CD4-positive, alpha-beta T cell treated with Interleukin-6 for 4 hours (primary cell): ENCODE data around the gene PPP2R2D.
"Not testable (repeated sequence)": the region's sequence is repeated elsewhere in the genome, so short reads cannot be mapped to it uniquely, and the experiment has no call there.

ENCODE experiments used
- DNase-seq: peaks from one replicate; pipeline ENCODE4 v3.0.0-alpha.2; 2020; ENCODE audit warnings: mixed read lengths

The PPP2R2D gene

DNA sequence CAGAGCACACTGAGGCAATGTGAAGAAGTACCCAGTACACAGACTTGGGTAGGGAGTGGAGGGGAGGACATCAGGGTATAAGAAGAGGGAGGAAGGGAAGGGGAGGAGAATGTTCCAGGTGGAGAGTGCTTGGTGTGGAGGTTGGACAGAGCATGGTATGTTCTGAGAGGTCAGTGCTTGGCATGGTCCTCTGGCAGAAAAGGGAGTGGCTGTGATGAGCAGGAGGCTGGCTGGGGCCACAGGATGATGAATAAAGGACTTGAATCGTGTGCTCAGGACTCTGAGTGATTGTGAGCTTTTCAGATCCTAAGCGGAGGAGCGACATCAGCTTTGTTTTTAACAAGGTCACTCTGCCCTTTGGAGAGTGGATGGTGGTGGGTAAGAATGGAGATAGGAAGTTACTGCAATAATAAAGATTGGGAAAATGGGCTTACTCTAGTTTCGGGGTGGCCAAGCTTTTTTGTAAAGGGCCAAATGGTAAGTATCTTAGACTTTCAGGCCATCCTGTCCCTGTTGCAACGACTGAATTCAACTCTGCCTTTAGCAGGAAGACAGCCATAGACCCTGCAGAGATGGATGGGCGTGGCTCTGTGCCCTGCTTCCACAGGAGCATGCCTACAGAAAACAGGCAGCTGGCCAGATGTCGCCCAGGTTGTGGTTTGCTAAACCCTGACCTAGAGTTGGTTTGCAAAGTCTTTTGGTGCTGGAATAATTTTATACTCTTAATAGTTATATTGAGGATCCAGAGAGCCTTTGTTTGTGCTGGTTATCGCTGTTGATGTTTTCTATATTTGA, 8.4 kb downstream of the PPP2R2D start:
- DNase-seq = peak; percentile 31

DNA sequence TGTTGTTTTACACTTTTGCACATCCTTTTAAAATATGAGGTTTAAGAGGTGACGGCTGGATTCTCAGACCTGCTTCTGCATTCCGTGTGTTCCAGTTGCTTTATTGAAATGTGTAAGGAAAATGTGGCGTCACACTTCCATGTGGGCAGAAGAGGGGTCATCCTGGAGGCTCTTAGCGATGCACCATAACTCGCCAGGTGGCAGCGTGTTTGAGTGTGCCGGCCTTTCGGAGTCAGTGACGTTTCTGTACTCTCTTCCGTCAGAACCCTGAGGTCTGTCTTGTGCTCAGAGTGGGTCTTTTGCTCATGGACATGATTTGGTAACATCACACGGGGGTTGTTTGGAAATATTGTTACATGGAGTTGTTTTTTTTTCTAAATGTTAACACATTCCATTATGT, 9.1 kb downstream of the PPP2R2D start:
- DNase-seq = no peak

DNA sequence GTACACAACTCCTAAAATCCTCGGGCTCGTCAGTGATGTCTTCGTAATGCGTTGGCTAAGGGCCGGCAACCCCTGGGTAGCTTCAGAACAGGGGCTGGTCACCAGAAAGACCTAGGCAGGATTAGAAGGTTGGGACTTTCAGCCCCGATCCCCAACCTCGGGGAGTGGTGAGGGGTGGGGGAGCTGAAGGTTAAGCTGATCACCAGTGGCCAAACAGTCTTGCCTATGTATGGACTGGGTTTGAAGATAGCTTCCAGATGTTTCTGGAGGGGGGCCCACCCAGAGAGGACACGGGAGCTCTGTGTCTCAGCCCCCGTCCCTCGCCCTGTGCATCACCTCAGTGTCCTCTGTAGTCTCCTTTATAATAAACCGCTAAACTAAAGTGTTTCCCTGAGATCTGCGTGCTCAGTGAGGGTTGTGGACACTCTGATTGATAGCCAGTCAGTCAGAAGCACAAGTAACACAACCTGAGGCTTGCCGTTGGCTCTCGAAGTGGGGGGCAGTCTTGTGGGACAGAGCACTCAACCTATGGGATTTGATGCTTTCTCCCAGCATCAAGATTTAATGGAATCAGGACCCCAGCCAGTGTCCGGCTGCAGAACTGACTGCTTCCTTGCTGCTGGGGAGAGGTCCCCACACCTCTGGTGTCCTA, 10.0 kb downstream of the PPP2R2D start:
- no peak for DNase-seq

DNA sequence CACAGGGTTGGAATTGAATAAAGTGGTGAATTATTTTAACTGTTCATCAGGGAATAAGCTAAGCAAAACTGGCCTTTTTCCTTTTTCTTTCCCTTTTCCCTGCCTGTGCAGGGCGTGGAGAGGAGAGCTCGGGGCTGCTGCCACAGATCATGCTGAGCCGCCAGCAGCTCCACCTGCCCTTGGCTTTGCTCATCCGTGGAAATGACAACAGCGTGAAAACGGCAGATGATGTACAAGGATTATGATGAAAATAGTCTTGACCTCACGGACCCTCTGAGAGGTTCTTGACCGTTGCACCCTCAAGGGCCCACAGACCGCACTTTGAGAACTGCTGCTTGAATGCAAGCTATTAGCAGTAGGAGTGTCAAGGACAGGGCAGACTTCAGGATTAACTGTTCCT, 10.6 kb downstream of the PPP2R2D start:
- no peak for DNase-seq

DNA sequence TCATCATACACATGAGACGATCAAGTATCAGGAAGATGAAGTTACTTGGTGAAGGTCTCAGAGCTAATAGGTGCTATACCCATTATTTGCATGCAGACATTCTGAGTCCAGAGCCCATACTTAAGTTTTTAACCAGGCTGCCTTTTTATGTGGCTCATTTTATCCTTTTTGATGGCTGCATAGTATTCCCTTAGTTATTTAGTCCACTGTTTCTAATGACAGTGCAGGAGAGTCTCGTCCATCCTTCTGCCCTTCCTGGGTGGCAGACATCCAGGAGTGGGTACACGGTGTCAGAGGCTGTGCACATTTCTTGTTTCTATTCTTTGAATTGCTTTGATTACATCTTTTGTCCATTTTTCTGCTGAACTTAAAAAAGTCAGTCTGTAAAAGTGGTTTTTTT, 11.8 kb downstream of the PPP2R2D start:
- DNase-seq = no peak

DNA sequence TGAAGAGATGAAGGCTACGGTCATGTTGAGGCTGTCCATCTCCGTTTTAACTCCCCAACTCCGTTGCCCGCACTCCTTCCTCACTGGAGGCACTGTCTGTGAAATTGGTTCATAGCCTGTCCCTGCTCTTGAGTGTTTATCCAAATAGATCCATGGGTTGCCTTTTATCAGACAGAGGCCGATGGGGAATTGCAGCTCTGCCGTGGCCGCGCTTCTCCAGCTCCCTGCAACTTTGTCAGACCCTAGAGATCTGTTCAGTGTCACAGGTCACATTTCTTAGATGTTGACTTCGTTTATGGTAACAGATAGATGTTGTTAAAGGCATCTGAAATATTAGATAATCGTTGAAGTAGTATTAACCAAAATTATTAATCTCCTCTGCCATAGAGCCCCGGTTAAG, 14.7 kb downstream of the PPP2R2D start:
- DNase-seq = no peak

DNA sequence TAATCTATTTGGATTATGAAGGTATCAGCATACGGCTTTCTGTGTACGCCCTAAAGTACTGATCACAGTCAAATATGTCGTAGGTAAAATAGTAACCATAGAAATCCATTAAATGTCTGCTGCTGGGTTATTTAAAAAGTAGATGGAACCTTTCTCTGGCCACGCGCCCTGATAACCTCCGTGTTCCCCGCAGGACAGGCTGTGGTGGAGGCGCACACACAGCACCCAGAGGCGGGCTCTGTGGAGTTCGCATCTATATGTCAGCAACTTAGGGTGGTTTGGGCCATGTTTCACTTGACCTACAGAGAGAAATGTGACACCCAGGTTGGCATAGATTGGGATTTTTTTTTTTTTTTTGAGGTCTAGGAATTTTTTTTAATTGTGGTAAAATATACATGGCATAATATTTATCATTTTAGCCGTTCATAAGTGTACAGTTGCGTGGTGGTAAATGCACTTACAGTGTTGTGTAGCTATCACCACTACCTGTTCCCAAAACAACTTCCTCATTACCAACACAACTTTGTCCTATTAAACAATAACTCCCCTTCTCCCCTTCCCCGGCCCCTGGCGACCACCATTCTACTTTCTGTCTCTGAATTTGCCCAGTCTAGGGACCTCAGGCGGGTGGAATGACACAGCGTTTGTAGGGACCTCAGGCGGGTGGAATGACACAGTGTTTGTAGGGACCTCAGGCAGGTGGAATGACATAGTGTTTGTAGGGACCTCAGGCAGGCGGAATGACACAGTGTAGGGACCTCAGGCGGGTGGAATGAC, 15.4 kb downstream of the PPP2R2D start:
- no peak for DNase-seq

DNA sequence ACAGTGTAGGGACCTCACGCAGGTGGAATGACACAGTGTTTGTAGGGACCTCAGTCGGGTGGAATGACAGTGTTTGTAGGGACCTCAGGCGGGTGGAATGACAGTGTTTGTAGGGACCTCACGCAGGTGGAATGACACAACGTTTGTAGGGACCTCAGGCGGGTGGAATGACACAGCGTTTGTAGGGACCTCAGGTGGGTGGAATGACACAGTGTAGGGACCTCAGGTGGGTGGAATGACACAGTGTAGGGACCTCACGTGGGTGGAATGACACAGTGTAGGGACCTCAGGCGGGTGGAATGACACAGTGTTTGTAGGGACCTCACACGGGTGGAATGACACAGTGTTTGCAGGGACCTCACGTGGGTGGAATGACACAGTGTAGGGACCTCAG, 16.0 kb downstream of the PPP2R2D start:
- DNase-seq = not testable (repeated sequence)

DNA sequence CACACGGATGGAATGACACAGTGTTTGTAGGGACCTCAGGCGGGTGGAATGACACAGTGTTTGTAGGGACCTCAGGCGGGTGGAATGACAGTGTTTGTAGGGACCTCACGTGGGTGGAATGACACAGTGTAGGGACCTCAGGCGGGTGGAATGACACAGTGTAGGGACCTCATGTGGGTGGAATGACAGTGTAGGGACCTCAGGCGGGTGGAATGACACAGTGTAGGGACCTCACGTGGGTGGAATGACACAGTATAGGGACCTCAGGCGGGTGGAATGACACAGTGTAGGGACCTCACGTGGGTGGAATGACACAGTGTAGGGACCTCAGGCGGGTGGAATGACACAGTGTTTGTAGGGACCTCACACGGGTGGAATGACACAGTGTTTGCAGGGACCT, 16.7 kb downstream of the PPP2R2D start:
- not testable (repeated sequence) for DNase-seq

DNA sequence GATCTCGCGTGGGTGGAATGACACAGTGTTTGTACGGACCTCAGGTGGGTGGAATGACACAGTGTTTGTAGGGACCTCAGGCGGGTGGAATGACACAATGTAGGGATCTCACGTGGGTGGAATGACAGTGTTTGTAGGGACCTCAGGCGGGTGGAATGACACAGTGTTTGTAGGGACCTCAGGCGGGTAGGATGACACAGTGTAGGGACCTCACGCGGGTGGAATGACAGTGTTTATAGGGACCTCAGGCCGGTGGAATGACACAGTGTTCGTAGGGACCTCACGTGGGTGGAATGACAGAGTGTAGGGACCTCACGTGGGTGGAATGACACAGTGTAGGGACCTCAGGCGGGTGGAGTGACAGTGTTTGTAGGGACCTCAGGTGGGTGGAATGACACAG, 18.7 kb downstream of the PPP2R2D start:
- DNase-seq = not testable (repeated sequence)

DNA sequence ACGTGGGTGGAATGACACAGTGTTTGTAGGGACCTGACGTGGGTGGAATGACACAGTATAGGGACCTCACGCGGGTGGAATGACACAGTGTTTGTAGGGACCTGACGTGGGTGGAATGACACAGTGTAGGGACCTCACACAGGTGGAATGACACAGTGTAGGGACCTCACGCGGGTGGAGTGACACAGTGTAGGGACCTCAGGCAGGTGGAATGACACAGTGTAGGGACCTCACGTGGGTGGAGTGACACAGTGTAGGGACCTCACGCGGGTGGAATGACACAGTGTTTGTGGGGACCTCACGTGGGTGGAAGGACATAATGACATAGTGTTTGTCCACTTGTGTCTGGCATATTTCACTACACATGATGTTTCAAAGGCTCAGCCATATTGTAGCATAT, 19.3 kb downstream of the PPP2R2D start:
- no peak for DNase-seq

DNA sequence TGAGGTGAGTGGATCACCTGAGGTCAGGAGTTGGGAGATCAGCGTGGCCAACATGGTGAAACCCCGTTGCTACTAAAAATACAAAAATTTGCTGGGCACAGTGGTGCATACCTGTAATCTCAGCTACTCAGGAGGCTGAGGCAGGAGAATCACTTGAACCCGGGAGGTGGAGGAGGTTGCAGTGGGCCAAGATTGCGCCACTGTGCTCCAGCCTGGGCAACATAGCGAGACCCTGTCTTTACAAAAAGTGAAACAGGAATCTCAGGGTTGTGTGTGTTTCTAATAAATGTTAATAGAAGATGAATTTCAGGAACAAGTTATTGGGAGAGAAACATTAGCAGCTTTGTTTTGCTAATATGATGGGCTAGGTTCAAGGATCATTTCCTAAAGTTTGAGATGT, 19.9 kb downstream of the PPP2R2D start:
- no peak for DNase-seq

DNA sequence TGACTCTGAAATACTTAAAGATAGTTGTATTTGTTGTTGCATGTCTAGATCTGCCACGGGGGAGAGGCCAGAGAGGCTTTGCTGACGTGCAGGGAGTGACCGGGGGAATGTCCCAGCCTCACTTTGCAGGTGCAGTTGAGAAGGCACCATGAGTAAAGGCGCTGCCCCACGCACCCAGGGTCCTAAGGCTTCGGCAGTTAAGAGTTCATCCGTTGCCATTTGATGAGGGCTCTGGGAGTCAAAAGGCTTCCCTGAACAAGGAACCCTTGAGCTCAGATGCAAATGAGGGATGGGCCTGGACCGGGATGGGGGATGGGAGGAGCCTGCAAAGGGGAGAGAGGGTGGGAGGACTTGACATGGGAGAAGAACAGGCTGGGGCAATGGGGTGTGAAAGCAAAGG, 20.4 kb downstream of the PPP2R2D start:
- no peak for DNase-seq

DNA sequence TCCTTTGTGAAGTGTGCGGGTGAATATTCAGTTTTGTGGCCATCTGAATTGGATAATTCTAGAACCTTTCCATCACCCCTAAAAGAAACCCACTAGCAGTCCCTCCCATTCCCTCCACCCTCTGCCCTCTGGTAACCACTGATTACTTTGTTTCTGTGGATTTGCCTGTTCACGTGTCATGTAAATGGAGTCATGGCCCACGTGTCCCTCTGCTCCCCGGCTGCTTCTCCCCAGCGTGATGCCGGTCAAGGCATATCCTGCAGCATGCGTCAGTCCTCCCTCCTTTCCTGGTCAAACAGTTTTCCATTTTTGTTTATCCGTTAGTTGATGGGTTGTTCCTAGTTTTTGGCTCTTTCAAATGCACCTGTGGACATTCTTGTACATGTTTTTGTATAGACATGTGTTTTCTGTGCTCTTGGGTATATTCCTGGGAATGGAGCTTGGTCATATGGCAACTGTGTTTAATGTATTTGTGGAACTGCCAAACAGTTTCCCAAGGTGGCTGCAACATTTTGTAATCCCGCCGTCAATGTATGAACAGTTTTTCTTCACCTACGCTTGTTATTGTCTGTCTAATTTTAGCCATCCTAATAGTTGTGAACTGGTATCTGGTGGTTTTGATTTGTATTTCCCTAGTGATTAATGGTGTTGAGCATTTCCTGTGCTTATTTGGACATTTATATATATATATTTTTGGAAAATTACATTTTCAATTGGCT, 22.4 kb downstream of the PPP2R2D start:
- DNase-seq = no peak

DNA sequence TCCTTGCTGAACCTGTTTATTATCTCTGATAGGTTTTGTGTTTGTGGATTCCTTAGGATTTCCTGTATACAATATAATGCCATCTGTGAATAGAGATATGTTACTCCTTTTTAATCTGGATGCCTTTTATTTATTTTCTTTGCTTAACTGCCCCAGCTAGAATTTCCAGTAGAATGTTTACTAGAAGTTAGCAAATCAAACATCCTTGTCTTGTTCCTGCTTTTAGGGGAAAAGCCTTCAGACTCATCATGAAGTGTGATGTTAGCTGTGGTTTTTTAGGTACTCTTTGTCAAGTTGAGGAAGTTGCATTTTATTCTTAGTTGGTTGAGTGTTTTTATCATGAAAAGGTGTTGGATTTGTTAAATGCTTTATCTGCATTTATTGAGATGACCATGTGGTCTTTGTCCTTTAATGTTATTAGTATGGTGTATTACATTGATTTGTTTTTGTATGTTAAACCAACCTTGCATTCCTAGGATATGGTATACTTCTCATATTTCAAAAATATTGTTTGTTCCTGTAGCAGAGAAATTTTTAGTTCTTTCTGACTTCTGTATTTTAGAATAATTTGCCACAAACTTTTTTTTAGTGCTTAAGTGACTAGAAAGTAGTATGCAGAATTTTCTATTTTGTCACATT, 24.3 kb downstream of the PPP2R2D start:
- no peak for DNase-seq

DNA sequence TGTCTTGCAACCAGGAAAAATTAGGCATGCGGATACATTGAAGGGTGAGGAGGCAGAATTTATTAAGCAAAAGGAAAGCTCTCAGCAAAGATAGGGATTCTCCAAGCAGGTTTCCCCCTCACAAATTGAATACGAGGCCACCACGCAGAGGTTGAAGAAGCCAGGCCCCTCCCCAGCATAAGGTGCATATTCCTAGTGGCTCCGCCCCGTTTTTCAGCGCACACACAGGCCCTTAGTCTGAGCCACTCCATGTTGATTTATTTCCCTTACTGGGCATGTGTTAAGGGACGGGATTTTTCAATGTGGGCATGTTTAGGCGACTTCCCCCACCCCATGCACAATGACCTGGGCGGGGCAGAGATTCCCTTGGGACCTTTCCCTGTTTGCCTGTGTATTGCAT, 24.9 kb downstream of the PPP2R2D start:
- DNase-seq = no peak

DNA sequence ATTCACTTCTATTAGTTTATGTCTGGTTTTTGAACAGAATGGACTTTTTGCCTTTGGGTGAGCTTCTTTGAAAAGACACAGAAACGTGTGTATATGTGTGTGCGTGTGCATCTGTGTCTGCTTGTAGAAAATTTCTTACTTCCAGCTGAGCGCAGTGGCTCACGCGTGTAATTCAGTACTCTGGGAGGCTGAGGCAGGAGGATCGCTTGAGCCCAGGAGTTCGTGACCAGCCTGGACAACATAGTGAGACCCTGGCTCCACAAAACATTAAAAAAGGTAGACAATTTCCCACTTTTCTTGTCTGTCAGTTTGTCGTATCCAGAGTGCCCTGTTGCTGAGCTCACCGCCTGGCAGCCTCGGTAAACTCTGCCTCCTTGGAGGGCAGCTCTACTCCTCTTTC, 25.4 kb downstream of the PPP2R2D start:
- no peak for DNase-seq

DNA sequence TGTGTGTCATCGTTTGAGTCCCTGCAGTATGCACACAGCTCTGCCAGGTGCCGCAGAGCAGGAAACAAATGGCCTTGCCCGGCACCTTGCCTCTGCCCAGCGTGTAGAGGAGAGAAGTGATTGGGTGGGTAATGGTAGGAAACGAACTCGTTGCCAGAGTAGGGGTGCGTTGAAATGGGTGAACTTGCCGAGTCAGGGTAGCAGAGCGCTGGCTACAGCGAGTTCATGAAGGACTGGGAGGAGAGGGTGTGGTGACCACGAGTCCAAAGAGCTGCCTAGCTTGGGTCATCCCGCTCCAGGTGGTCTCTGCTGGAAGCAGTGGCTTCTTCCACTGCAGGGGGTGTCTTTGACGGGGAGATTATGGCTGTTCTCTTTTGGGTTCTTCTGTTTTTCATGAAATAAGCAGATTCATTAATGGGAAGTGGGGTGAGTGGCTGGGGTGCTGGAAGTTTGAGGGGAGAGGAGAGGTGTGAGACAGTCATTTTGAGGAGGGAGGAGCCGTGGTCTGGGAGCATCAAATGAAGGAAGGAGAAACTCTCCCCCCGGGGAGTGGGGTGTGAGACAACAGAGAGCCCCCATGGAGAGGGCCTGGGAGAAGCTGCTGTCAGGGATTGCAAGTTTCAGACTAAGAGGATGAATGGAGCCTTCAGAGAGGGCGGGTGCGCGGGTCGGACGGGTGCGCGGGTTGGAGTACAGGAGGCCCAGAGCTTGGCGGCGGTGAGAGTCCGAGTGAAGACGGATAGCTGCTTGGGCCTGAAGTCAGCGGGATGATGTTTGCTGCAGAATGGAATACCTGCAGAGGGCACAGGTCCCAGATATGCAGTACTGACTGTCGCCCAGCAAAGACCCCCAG, 26.2 kb downstream of the PPP2R2D start:
- no peak for DNase-seq

DNA sequence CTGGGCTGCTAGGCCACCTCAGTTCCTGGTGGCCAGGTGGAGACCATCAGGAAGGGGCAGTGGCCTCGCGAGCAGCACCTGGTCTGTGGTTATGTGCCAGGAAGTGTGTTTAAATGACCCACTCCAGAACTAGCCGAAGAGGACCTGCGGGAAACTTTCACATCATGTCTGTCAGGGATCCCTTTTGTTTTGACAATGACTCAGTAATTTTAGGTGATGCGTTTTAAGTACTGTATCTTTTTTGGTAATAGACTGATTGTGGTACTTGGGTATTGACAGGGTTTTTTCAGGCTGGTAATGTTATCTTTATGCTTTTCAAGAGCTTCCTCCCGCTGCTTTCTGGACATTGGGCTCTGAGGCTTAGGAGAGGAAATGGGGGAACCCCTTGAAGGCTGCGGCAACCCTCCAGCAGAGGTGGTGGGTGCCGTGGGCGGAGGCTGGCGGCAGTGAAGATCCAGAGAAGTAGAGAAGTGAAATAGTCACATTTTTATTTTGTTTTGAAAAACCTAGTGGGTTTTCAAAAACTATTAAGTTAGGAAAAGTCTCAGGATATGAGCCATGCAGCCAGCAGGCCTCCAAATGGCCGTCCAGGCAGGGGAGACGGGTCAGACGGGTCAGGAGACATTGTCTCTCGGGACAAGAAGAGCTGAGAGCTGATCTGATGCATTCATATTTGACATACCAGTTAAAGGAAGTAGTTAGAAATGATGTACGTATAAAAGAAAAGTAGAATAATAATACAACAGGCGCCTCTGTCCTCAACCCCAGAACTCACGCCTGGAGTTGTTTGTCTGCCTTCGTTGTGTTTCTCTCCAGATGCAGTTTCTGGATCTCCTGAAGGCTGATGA, 27.7 kb downstream of the PPP2R2D start:
- DNase-seq = peak; percentile 38

DNA sequence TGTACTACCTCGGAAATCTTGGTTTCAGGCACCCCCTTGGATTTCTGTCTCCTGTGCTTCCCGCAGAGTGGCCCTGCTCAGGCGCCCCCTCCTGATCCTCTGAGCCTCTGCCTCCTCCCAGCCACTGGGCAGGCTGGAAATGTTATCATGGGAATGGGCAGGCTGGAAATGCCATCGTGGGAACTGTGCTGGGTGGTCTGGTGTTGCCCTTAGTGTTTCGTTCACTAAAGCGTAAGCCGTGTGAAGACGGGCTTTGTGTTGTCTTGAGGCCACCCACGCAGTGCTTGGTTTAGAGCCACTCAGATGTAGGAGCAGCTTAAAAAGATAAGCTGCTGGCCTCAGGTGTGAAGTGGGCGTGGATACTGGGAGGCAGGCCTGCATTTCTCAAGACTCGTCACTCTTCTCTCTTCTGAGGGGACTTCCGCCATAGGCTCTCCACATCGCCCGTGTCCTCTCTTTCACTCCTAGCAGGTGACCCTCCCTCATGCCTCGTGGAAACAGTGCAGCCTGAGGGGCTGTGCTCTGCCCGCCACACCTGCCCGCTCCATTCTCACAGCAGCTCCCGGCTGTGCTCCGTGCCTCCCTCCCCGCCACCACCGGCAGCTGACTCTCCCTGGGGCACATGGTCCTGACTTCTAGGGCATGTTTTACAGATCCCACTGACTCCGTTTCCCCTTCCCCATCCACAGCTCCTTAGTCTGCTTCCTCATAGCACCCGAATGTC, 28.5 kb downstream of the PPP2R2D start:
- DNase-seq = no peak
